Aorta (tissue), 5 donors: Measurements from ENCODE around the gene RAD17. TPM values are rescaled to one million over a fixed set of nuclear protein-coding genes. Genes with fewer than 3 reads are reported as not detected.
"Not testable (repeated sequence)": the region's sequence is repeated elsewhere in the genome, so short reads cannot be mapped to it uniquely, and the experiment has no call there.

Source experiments
- ATAC-seq: fragments of 200-7000 bp; cut with Tn5 transposase; one replicate; pipeline ENCODE4 v1.9.1; 2022; ENCODE audit warnings: moderate library complexity; ENCODE audit not compliant: low FRiP score
- DNase-seq, 2 donors: peaks; one replicate each; pipeline ENCODE4 v3.0.0-alpha.2; 2020
- H3K27ac ChIP-seq, 2 donors: one replicate each; pipeline ENCODE4 v1.5.1; 2013; ENCODE audit warnings: low read length in 2 of 2, mild to moderate bottlenecking in 2 of 2, moderate library complexity in 2 of 2, control low read depth in 1 of 2, inconsistent platforms in 1 of 2, low read depth in 1 of 2
- H3K27me3 ChIP-seq, 2 donors: one replicate each; pipeline ENCODE4 v1.6.1; 2013; ENCODE audit warnings: control low read depth in 1 of 2, low read length in 1 of 2, mild to moderate bottlenecking in 1 of 2, moderate library complexity in 1 of 2; ENCODE audit not compliant: insufficient read depth in 2 of 2, control insufficient read depth in 1 of 2
- H3K36me3 ChIP-seq, 2 donors: one replicate each; pipeline ENCODE4 v1.6.1; 2013; ENCODE audit warnings: control low read depth in 1 of 2, low read length in 1 of 2, mild to moderate bottlenecking in 1 of 2; ENCODE audit not compliant: insufficient read depth in 2 of 2, control insufficient read depth in 1 of 2
- H3K4me1 ChIP-seq, 2 donors: one replicate each; pipeline ENCODE4 v1.6.1; 2013; ENCODE audit warnings: low read length in 2 of 2, control low read depth in 1 of 2, mild to moderate bottlenecking in 1 of 2, moderate library complexity in 1 of 2; ENCODE audit not compliant: insufficient read depth in 2 of 2, control insufficient read depth in 1 of 2
- H3K4me3 ChIP-seq, 2 donors: one replicate each; pipeline ENCODE4 v1.5.1; 2013; ENCODE audit warnings: low read length in 2 of 2, control low read depth in 1 of 2, mild to moderate bottlenecking in 1 of 2
- H3K9me3 ChIP-seq: one replicate; pipeline ENCODE4 v1.6.1; 2013; ENCODE audit warnings: mild to moderate bottlenecking, low read length; ENCODE audit not compliant: control insufficient read depth
- WGBS, 2 donors: extraction: QIAGEN DNeasy Blood & Tissue Kit; methylation state at CpG; one replicate each; pipeline ENCODE4 v1.1.7; 2013; 5-methylcytosine and 5-hydroxymethylcytosine counted together
- intact Hi-C, 2 donors: fragments of 100-400 bp; cut with DNase I; formaldehyde crosslinking; loops; one replicate each; pipeline versions ENCODE4 v1.14.2 to v1.15.0; 2022
- polyA plus RNA-seq, 2 donors: library from polyadenylated mRNA; stranded (reverse); fragments of 200-250 nt; gene quantifications; one replicate each; pipeline ENCODE4 v1.2.3, GENCODE V29; 2013
- total RNA-seq, 2 donors: library from RNA; stranded (reverse); fragmentation: NEBNext Ultra II Directional; extraction: Animal tissue kit (Norgen Biotek cat#: 25700); gene quantifications; one replicate each; pipeline ENCODE4 v1.2.1, GENCODE V29; 2021
- donor health status: healthy with polysubstance abuse.
- donor health status: Bipolar disorder and iron deficiency.
- donor health status: DM: no; HTN: no; CAD: no.
- donor health status: DM: no; HTN: no; CAD: no.
- donor health status: DM: yes; HTN: yes; CAD: no.

RAD17 gene
- total and polyA plus RNA-seq, 4 donors: 13.9 to 18.0 (median 16.6) TPM

DNA sequence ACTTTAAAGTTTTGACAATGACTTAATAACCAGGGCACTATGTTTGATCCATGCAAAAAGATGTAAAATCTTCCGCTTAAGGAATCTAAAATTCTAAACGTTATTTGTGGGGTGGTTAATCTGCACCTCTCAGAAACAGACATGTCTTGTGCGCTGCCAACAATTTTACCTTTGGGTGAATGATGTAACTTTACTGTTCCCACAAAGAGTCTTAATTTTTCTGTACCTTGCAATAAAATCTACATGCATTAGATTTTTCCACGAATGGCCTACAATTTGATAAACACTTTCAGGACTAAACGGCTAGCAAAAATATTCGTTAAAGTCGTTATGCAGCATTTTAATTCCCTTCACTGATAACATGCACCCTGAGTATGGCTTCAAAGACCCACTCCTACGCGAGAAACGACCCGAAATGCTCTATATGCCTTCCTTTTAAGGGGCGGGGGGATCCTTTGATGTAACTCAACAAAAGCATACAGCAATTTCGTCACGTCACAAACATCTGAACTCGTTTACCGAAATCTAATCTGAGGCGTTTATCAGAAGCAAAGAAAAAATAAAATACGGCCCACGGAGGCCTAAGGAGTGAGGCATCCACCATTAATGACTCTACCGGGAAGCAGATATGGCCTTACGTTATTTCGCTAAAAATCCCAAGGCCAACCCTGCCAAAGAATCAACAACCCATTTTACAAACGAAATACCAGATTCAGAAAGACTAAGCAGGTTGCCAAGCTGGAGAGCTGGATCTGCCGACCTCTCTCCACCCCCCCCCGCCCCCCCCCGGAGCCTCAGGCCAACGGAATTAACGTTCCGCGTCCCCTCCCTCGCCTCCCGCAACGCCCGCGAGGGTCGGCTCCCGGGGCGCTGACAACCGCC lies 919 bp upstream of the RAD17 start:
- H3K27me3 ChIP-seq: no peaks in the 10 kb centered on the region
- ATAC-seq (peak; percentile 1), DNase-seq (no peak)
- WGBS, 2 donors: 2 to 3% methylated on average over 37 to 39 of the region's 39 CpGs
- peak overlapping the region; percentile 41 to 49 for H3K27ac ChIP-seq
- peaks cover 0 to 6% of the 10 kb centered on the region in 2 donors for H3K4me1 ChIP-seq
- intact Hi-C loops: loop anchor here in 1 of 2 donors (5.0 kb wide), 1 partner anchor 131 kb away; no protein-coding TSS in a partner anchor
- H3K9me3 ChIP-seq: no peaks in the 10 kb centered on the region
- H3K4me3 ChIP-seq: peak overlapping the region; percentile 75 to 82
- peaks cover 0 to 2% of the 10 kb centered on the region in 2 donors for H3K36me3 ChIP-seq

DNA sequence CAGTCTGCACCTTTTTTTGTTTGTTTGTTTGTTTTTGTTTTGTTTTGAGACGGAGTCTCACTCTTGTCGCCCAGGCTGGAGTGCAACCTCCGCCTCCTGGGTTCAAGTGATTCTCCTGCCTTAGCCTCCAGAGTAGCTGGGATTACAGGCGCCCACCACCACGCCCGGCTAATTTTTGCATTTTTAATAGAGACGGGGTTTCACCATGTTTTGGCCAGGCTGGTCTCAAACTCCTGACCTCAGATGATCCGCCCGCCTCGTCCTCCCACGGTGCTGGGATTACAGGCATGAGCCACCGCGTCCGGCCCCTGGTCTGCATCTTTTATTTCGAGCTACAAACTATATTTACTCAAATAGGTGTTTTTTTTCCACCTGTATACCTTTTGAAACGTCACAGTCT lies 717 bp downstream of the RAD17 start:
- H3K36me3 ChIP-seq, ATAC-seq, H3K9me3 ChIP-seq, H3K4me1 ChIP-seq, DNase-seq, H3K27me3 ChIP-seq, H3K27ac ChIP-seq: not testable (repeated sequence)
- H3K4me3 ChIP-seq: peak overlapping the region; percentile 13 to 75
- 1 to 2% methylated on average over 16 of the region's 16 CpGs for WGBS, 2 donors
- intact Hi-C loops: loop anchor here (2.0 to 10.0 kb wide), 2 partner anchors 276 kb away; partner anchors contain the start of gene SLC30A5 (in 2 of the 2)

DNA sequence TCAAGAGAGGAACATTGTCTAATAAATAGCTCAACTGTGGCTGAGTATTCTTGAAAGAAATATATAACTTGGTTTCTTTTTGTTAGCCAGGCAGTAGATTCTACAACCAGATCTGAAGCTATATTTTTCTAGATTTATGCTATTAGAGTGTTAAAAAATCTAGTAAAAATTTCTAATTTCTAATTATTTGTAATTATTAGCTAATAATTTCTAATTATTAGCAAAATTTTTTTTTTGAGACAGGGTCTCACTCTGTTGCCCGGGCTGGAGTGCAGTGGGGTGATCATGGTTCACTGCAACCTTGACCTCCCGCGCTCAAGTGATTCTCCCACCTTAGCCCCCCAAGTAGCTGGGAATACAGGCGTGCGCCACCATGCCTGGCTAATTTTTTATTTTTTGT lies 2.8 kb downstream of the RAD17 start:
- 96 to 97% methylated on average over 5 of the region's 5 CpGs for WGBS, 2 donors
- Histone ChIP-seq H3K36me3 (no peaks in the 10 kb centered on the region), H3K27ac (no peak overlapping the region), H3K4me1 (peaks cover 0 to 6% of the 10 kb centered on the region in 2 donors), H3K9me3 (no peaks in the 10 kb centered on the region), H3K27me3 (no peaks in the 10 kb centered on the region), H3K4me3 (no peak overlapping the region)
- no peak for DNase-seq
- ATAC-seq: no peak
- intact Hi-C loops: loop anchor here in 1 of 2 donors (10.0 kb wide), 1 partner anchor 278 kb away; the partner anchor contains the start of gene SLC30A5

DNA sequence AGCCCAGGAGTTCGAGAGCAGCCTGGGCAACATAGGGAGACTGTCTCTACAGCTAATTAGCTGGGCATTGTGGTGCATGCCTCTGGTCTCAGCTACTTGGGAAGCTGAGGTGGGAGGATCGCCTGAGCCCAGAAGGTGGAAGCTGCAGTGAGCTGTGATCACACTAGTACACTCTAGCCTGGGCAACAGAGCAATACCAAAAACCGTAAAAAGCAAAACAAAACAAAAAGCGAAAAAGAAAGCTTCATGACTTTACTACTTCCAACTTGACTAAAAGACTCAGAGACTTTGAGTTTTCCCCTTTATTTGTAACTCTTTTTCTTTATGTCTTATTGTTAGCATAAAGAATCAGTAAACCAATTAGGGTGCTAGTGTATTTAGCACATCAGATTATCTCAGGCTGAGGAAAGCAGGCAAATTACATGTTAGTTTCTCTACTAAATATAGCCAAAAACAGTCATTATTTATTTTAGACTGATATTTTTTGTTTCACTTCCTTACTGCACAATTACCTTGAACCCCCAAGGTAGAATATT lies 5.4 kb downstream of the RAD17 start:
- Histone ChIP-seq H3K4me3 (no peak overlapping the region), H3K27ac (no peak overlapping the region), H3K27me3 (no peaks in the 10 kb centered on the region), H3K9me3 (no peaks in the 10 kb centered on the region), H3K4me1 (no peaks in the 10 kb centered on the region), H3K36me3 (no peaks in the 10 kb centered on the region)
- WGBS, 2 donors: 82 to 86% methylated on average over 4 of the region's 4 CpGs
- intact Hi-C loops: loop anchor here in 1 of 2 donors (10.0 kb wide), 1 partner anchor 280 kb away; the partner anchor contains the start of gene SLC30A5
- ATAC-seq: no peak
- no peak for DNase-seq

GRCh38 chr5:69378376-69378775 lies 8.8 kb downstream of the RAD17 start:
- Histone ChIP-seq H3K9me3 (no peaks in the 10 kb centered on the region), H3K27ac (no peak overlapping the region), H3K4me3 (no peak overlapping the region), H3K4me1 (no peaks in the 10 kb centered on the region), H3K36me3 (peaks cover 0 to 2% of the 10 kb centered on the region in 2 donors), H3K27me3 (no peaks in the 10 kb centered on the region)
- ATAC-seq (no peak), DNase-seq (no peak)
- intact Hi-C loops: loop anchor here in 1 of 2 donors (10.0 kb wide), 1 partner anchor 284 kb away; the partner anchor contains the start of gene SLC30A5

DNA sequence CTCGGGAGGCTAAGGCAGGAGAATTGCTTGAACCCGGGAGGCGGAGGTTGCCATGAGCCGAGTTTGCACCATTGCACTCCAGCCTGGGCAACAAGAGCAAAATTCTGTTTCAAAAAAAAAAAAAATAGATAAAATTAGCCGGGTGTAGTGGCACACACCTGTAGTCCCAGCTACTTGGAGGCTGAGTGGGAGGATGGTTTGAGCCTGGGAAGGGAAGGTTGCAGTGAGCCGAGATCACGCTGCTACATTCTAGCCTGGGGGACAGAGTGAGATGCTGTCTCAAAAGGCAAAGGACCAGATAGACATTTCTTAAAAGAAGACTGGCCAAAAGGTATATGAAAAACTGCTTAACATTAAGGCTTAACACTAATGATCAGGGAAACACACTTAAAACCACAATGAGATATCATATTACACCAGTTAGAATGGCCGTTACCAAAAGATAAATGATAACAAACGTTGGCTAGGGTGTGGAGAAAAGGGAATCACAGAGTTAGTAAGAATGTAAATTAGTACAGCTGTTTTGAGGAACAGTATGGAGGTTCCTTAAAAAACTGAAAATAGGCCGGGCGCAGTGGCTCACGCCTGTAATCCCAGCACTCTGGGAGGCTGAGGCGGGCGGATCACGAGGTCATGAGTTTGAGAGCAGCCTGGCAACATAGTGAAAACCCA lies 35.2 kb downstream of the RAD17 start:
- 90 to 93% methylated on average over 14 to 15 of the region's 15 CpGs for WGBS, 2 donors
- no peak for ATAC-seq
- no peak overlapping the region for H3K27ac ChIP-seq
- H3K27me3 ChIP-seq: no peaks in the 10 kb centered on the region
- no peaks in the 10 kb centered on the region for H3K9me3 ChIP-seq
- H3K4me1 ChIP-seq: no peaks in the 10 kb centered on the region
- no peak for DNase-seq
- no peak overlapping the region for H3K4me3 ChIP-seq
- intact Hi-C loops: no loop called here
- peaks cover 2% of the 10 kb centered on the region in 2 donors for H3K36me3 ChIP-seq

GRCh38 chr5:69414885-69415583 lies 45.4 kb downstream of the RAD17 start, which contains the start of gene MARVELD2:
Gene MARVELD2, plus strand, starts transcription at chr5:69415116. Its CDS starts 4,270 bp downstream, at chr5:69419386.
- H3K27ac ChIP-seq: no peak within 1 kb of the TSS
- no peaks in the 10 kb centered on the region for H3K4me1 ChIP-seq
- no peaks in the 10 kb centered on the region for H3K9me3 ChIP-seq
- H3K36me3 ChIP-seq: no peaks in the 10 kb centered on the region
- 17 to 20% methylated on average over 63 to 78 of the region's 78 CpGs for WGBS, 2 donors
- peak; percentile 75 for ATAC-seq
- H3K27me3 ChIP-seq: no peaks in the 10 kb centered on the region
- intact Hi-C loops: no loop called here
- DNase-seq: peak; percentile 73 to 84
- H3K4me3 ChIP-seq: peak within 1 kb of the TSS in 1 of 2 donors; percentile 23

DNA sequence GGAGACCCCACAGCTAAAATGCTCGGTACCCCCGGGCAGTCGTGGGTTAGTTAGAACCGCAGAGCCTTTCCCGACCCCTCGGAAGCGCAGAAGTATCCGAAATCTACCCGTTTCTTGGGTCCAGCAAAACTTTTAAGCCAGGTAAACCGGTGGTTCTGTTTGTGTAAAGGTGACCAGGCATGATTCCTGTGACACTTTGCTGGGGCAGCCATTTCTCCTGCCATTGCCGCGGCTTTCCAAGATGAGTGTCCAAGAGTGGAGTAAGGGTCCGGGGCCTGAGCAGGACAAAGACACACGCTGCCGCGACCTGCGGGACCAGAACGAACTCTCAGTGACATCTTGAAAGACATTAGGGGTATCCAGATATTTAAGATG lies 46.0 kb downstream of the RAD17 start:
- no peaks in the 10 kb centered on the region for H3K36me3 ChIP-seq
- no peak for ATAC-seq
- 62% methylated on average over 18 of the region's 18 CpGs for WGBS, 2 donors

More for the DNA sequence above, 46.0 kb downstream of the RAD17 start:
- DNase-seq: no peak
- intact Hi-C loops: no loop called here
- Histone ChIP-seq H3K27me3 (no peaks in the 10 kb centered on the region), H3K4me1 (no peaks in the 10 kb centered on the region), H3K9me3 (no peaks in the 10 kb centered on the region), H3K27ac (no peak overlapping the region), H3K4me3 (no peak overlapping the region)
